ENCODE measurements around the gene CFAP410.

DNA sequence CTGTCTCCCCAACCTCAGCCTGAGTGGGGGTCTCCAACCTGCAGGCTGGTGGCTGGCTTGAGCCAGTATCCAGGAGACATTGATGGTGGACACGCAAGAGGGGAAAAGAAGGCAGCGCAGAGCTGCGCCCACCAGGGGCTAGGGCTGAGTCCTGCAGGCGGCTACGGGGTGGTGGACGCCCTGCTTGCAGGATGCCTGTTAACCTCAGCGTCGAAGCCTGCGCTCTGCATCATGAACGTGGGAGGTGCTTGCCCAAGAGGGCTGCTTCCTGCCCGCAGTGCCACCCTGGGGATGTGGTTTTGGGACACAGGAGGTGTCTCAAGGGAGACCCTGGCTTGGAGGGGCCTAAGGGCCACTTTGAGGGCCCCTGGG, 11.6 kb downstream of the CFAP410 start:
- TF ChIP-seq POLR2A (IDR thresholded peaks at IDR 0.05) (no peak), EP300 (IDR thresholded peaks at IDR 0.05) (no peak)
- TF ChIP-seq, protein P1, sequence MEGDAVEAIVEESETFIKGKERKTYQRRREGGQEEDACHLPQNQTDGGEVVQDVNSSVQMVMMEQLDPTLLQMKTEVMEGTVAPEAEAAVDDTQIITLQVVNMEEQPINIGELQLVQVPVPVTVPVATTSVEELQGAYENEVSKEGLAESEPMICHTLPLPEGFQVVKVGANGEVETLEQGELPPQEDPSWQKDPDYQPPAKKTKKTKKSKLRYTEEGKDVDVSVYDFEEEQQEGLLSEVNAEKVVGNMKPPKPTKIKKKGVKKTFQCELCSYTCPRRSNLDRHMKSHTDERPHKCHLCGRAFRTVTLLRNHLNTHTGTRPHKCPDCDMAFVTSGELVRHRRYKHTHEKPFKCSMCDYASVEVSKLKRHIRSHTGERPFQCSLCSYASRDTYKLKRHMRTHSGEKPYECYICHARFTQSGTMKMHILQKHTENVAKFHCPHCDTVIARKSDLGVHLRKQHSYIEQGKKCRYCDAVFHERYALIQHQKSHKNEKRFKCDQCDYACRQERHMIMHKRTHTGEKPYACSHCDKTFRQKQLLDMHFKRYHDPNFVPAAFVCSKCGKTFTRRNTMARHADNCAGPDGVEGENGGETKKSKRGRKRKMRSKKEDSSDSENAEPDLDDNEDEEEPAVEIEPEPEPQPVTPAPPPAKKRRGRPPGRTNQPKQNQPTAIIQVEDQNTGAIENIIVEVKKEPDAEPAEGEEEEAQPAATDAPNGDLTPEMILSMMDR (IDR thresholded peaks at IDR 0.05), result no peak
